K562 (cell line): Measurements from ENCODE around the gene PLEK2.

ENCODE experiments used
- CEBPZ ChIP-seq: fragments of 150-350 bp; IDR thresholded peaks from 2 replicates; pipeline ENCODE4 v1.6.1; 2014; ENCODE audit warnings: low read depth, mild to moderate bottlenecking, low read length, borderline replicate concordance
- CTCF ChIP-seq, 3 experiments: IDR thresholded peaks in 2 of 3; conservative IDR thresholded peaks in 1 of 3; 2 replicates each; pipeline ENCODE4 v1.5.1; 2011 to 2012; ENCODE audit warnings: low read length in 3 of 3, mild to moderate bottlenecking in 3 of 3, control low read depth in 2 of 3, improper control_type of control experiment in 1 of 3, inconsistent platforms in 1 of 3, low read depth in 1 of 3, mixed read lengths in 1 of 3, moderate library complexity in 1 of 3; ENCODE audit not compliant: insufficient read depth in 2 of 3
- GABPA ChIP-seq: fragments of 200-800 bp; sonication (Bioruptor generic); conservative IDR thresholded peaks from 2 replicates; pipeline ENCODE4 v1.6.1; 2016; ENCODE audit warnings: low read depth, missing genetic modification characterization, missing compliant biosample characterization
- MCM5 ChIP-seq: fragments of 450-650 bp; IDR thresholded peaks from 2 replicates; pipeline ENCODE4 v1.6.1; 2016; ENCODE audit warnings: low read depth
- NR1H2 ChIP-seq: sonication (generic); formaldehyde crosslinking; IDR thresholded peaks from 2 replicates; pipeline ENCODE4 v1.4.0; 2020; ENCODE audit warnings: mild to moderate bottlenecking, missing genetic modification reagents
- POLR2AphosphoS5 ChIP-seq: IDR thresholded peaks from 2 replicates; pipeline ENCODE4 v1.6.1; 2011; ENCODE audit warnings: mild to moderate bottlenecking, low read depth, low read length, moderate library complexity; ENCODE audit not compliant: control insufficient read depth, insufficient read depth
- YY1 ChIP-seq, 3 experiments: IDR thresholded peaks; 2 replicates each; pipeline ENCODE4 v1.6.1; 2011; ENCODE audit warnings: low read length in 2 of 3, mild to moderate bottlenecking in 2 of 3, moderate library complexity in 2 of 3, borderline replicate concordance in 1 of 3, control low read depth in 1 of 3, low read depth in 1 of 3; ENCODE audit not compliant: insufficient read depth in 3 of 3, insufficient replicate concordance in 2 of 3, control insufficient read depth in 1 of 3, insufficient read length in 1 of 3; ENCODE audit errors: extremely low read depth in 1 of 3
- ZNF592 ChIP-seq: fragments of 450-650 bp; IDR thresholded peaks from 2 replicates; pipeline ENCODE4 v1.6.1; 2017; ENCODE audit warnings: antibody characterized with exemption, mild to moderate bottlenecking

- TF ChIP-seq POLR2AphosphoS5, result no peak
- no peak for TF ChIP-seq CTCF (IDR thresholded peaks at IDR 0.05 in 2 of 3, conservative IDR thresholded peaks at IDR 0.05 in 1 of 3; ENCODE audit: insufficient read depth in 2 of 3, low read depth in 1 of 3, low read length in 3 of 3)
- no peak for TF ChIP-seq CEBPZ
- TF ChIP-seq MCM5, result no peak
- TF ChIP-seq YY1 (IDR thresholded peaks at IDR 0.05; ENCODE audit: borderline replicate concordance in 1 of 3, control insufficient read depth in 1 of 3, extremely low read depth in 1 of 3, insufficient read depth in 3 of 3, insufficient read length in 1 of 3, insufficient replicate concordance in 2 of 3, low read depth in 1 of 3, low read length in 2 of 3), result no peak
- TF ChIP-seq GABPA (tag), result no peak
- no peak for TF ChIP-seq ZNF592
- TF ChIP-seq NR1H2, result no peak
Observed at GRCh38 chr14:67457782-67458181, 45.8 kb upstream of the PLEK2 start.
